PFSK-1 (cell line): ENCODE results near the gene KATNAL1.

Source experiments
- FOXP2 ChIP-seq: optimal IDR thresholded peaks from 2 replicates; pipeline ENCODE3; 2011; ENCODE audit warnings: borderline replicate concordance, control low read depth, inconsistent platforms; ENCODE audit not compliant: insufficient read depth; ENCODE audit errors: extremely low read length, extremely low read depth
- POLR2AphosphoS5 ChIP-seq: IDR thresholded peaks from 2 replicates; pipeline ENCODE4 v1.6.1; 2012; ENCODE audit warnings: low read depth, mild to moderate bottlenecking, control low read depth, low read length, moderate library complexity
- SIN3A ChIP-seq: IDR thresholded peaks from 2 replicates; pipeline ENCODE4 v1.6.1; 2012; ENCODE audit warnings: mild to moderate bottlenecking, low read length, moderate library complexity, borderline replicate concordance; ENCODE audit not compliant: insufficient read depth
- TF ChIP-seq, protein P1 (sequence below), 2 experiments: IDR thresholded peaks; 2 replicates each; pipeline versions ENCODE4 v1.6.1 to v1.8.0; 2011 to 2012; ENCODE audit warnings: low read depth in 2 of 2, low read length in 2 of 2, control low read depth in 1 of 2, inconsistent platforms in 1 of 2, mild to moderate bottlenecking in 1 of 2, moderate library complexity in 1 of 2; ENCODE audit not compliant: insufficient read depth in 1 of 2

DNA sequence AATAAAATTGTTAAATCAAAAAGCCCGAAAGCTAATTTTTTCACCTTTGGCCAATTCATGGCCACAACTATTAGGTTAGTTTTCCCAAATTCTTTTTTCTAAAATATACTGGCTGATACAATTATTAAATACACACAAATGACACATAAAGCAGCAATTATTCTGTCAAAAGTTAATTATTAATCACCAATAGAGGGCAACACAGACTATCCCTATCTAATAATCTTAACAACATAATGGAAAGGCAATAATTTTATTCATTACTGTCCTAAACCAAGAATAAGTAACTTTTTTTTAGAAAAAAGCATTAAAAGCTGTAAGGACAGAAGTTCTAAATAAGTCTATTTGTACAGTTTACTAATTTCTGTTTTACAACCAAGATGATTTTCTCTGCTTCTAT is 51.7 kb downstream of the KATNAL1 start:
- no peak for TF ChIP-seq SIN3A
- TF ChIP-seq POLR2AphosphoS5 = no peak
- TF ChIP-seq FOXP2 = no peak
- TF ChIP-seq, protein P1, sequence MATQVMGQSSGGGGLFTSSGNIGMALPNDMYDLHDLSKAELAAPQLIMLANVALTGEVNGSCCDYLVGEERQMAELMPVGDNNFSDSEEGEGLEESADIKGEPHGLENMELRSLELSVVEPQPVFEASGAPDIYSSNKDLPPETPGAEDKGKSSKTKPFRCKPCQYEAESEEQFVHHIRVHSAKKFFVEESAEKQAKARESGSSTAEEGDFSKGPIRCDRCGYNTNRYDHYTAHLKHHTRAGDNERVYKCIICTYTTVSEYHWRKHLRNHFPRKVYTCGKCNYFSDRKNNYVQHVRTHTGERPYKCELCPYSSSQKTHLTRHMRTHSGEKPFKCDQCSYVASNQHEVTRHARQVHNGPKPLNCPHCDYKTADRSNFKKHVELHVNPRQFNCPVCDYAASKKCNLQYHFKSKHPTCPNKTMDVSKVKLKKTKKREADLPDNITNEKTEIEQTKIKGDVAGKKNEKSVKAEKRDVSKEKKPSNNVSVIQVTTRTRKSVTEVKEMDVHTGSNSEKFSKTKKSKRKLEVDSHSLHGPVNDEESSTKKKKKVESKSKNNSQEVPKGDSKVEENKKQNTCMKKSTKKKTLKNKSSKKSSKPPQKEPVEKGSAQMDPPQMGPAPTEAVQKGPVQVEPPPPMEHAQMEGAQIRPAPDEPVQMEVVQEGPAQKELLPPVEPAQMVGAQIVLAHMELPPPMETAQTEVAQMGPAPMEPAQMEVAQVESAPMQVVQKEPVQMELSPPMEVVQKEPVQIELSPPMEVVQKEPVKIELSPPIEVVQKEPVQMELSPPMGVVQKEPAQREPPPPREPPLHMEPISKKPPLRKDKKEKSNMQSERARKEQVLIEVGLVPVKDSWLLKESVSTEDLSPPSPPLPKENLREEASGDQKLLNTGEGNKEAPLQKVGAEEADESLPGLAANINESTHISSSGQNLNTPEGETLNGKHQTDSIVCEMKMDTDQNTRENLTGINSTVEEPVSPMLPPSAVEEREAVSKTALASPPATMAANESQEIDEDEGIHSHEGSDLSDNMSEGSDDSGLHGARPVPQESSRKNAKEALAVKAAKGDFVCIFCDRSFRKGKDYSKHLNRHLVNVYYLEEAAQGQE (IDR thresholded peaks at IDR 0.05; ENCODE audit: insufficient read depth in 1 of 2, low read depth in 2 of 2, low read length in 2 of 2) = no peak
